Smooth muscle cell (in vitro differentiated cells): Measurements from ENCODE around the gene NQO1. TPM values are rescaled to one million over a fixed set of nuclear protein-coding genes. Genes with fewer than 3 reads are reported as not detected.
"Not testable (repeated sequence)": the region's sequence is repeated elsewhere in the genome, so short reads cannot be mapped to it uniquely, and the experiment has no call there.

Experiments
- DNase-seq: peaks from one replicate; lab custom pipeline; 2025; ENCODE audit not compliant: unreplicated experiment; lab: John Stamatoyannopoulos, UW
- H2AFZ ChIP-seq: fragments of 200-600 bp; sonication (generic); 2 replicates; pipeline ENCODE4 v1.6.0; 2016; ENCODE audit warnings: antibody characterized with exemption, low read depth, mild to moderate bottlenecking
- H3F3A ChIP-seq: fragments of 200-600 bp; sonication (generic); 2 replicates; pipeline ENCODE4 v1.6.0; 2017; ENCODE audit warnings: antibody characterized with exemption, low read depth
- H3K27ac ChIP-seq: fragments of 200-600 bp; sonication (generic); 2 replicates; pipeline ENCODE4 v1.5.1; 2016; ENCODE audit warnings: low read depth, mild to moderate bottlenecking
- H3K27me3 ChIP-seq: fragments of 200-600 bp; sonication (generic); 2 replicates; pipeline ENCODE4 v1.6.1; 2016; ENCODE audit warnings: low read depth, mild to moderate bottlenecking
- H3K36me3 ChIP-seq: fragments of 200-600 bp; sonication (generic); 2 replicates; pipeline ENCODE4 v1.5.1; 2016; ENCODE audit warnings: low read depth
- H3K4me1 ChIP-seq: fragments of 200-600 bp; sonication (generic); 2 replicates; pipeline ENCODE4 v1.5.1; 2016; ENCODE audit warnings: low read depth
- H3K4me2 ChIP-seq: fragments of 200-600 bp; sonication (generic); 2 replicates; pipeline ENCODE4 v1.6.0; 2016; ENCODE audit warnings: mild to moderate bottlenecking
- H3K4me3 ChIP-seq: fragments of 200-600 bp; sonication (generic); 2 replicates; pipeline ENCODE4 v1.5.1; 2016; ENCODE audit warnings: mild to moderate bottlenecking
- H3K79me2 ChIP-seq: fragments of 200-600 bp; sonication (generic); 2 replicates; pipeline ENCODE4 v1.6.0; 2016; ENCODE audit warnings: low read depth, mild to moderate bottlenecking
- H3K9ac ChIP-seq: fragments of 200-600 bp; sonication (generic); 2 replicates; pipeline ENCODE4 v1.6.0; 2016; ENCODE audit warnings: low read depth
- H3K9me3 ChIP-seq: fragments of 200-600 bp; sonication (generic); replicated peaks from 2 replicates; pipeline ENCODE4 v1.5.1; 2016; ENCODE audit warnings: low read depth
- H4K20me1 ChIP-seq: fragments of 200-600 bp; sonication (generic); 2 replicates; pipeline ENCODE4 v1.6.0; 2016; ENCODE audit warnings: low read depth
- CTCF ChIP-seq: fragments of 200-600 bp; sonication (generic); IDR thresholded peaks from 2 replicates; pipeline ENCODE4 v1.5.1; 2017; ENCODE audit warnings: borderline replicate concordance, mild to moderate bottlenecking, antibody characterized with exemption; ENCODE audit not compliant: insufficient read depth, poor library complexity, severe bottlenecking
- WGBS: methylation state at CpG from one replicate; pipeline ENCODE4 v1.1.7; 2016; ENCODE audit warnings: low lambda C conversion rate; 5-methylcytosine and 5-hydroxymethylcytosine counted together
- polyA plus RNA-seq: library from polyadenylated mRNA; unstranded; fragments of >200 nt; fragmentation: Nextera tagmentation; extraction: Ambion mirVana; gene quantifications from 2 replicates; pipeline ENCODE4 v1.2.1, GENCODE V29; 2016
- total RNA-seq: library from RNA; depleted of rRNA; stranded (reverse); fragments of >200 nt; gene quantifications from 2 replicates; pipeline ENCODE4 v1.2.3, GENCODE V29; 2014

Gene NQO1
- total and polyA plus RNA-seq, 2 experiments from 2014 or later: 121 to 129 TPM

GRCh38 chr16:69732101-69732500 is 5.7 kb upstream of the NQO1 start:
- no peaks in the 10 kb centered on the region for H3K9me3 ChIP-seq

GRCh38 chr16:69731280-69731679 is 4.9 kb upstream of the NQO1 start:
- not testable (repeated sequence) for DNase-seq, H3K27ac ChIP-seq, H2AFZ ChIP-seq, H4K20me1 ChIP-seq, H3K9ac ChIP-seq, H3K27me3 ChIP-seq, H3K9me3 ChIP-seq, H3K4me2 ChIP-seq, H3K4me3 ChIP-seq, H3F3A ChIP-seq, H3K79me2 ChIP-seq, H3K36me3 ChIP-seq, H3K4me1 ChIP-seq
- WGBS: 80% methylated on average over 5 of the region's 5 CpGs

More at GRCh38 chr16:69732101-69732500, 5.7 kb upstream of the NQO1 start:
- TF ChIP-seq CTCF: no peak
- H2AFZ ChIP-seq: no peak overlapping the region
- no peak for DNase-seq
- H3K4me1 ChIP-seq: peaks cover 10% of the 10 kb centered on the region
- H3F3A ChIP-seq: no peaks in the 10 kb centered on the region
- no peak overlapping the region for H3K4me3 ChIP-seq
- no peaks in the 10 kb centered on the region for H4K20me1 ChIP-seq
- no peaks in the 10 kb centered on the region for H3K36me3 ChIP-seq
- no peak overlapping the region for H3K27ac ChIP-seq
- no peak overlapping the region for H3K4me2 ChIP-seq
- WGBS: 96% methylated on average over 6 of the region's 6 CpGs
- H3K27me3 ChIP-seq: no peaks in the 10 kb centered on the region
- H3K9ac ChIP-seq: no peak overlapping the region
- H3K79me2 ChIP-seq: no peaks in the 10 kb centered on the region

- H4K20me1 ChIP-seq, H3K4me2 ChIP-seq, H3K27ac ChIP-seq, H3K9ac ChIP-seq, H3F3A ChIP-seq, H2AFZ ChIP-seq, H3K79me2 ChIP-seq, H3K27me3 ChIP-seq, H3K4me3 ChIP-seq, H3K9me3 ChIP-seq, H3K4me1 ChIP-seq, DNase-seq, H3K36me3 ChIP-seq: not testable (repeated sequence)
- WGBS: 90% methylated on average over 4 of the region's 4 CpGs
These were observed 2.7 kb upstream of the NQO1 start for GRCh38 chr16:69729030-69729429.

- Histone ChIP-seq H3K27me3 (no peaks in the 10 kb centered on the region), H3K79me2 (peaks cover 10% of the 10 kb centered on the region), H3K4me2 (peak overlapping the region; percentile 86), H3F3A (no peaks in the 10 kb centered on the region), H3K9me3 (no peaks in the 10 kb centered on the region), H3K4me1 (peaks cover 10% of the 10 kb centered on the region), H4K20me1 (no peaks in the 10 kb centered on the region), H3K27ac (peak overlapping the region; percentile 88), H3K9ac (peak overlapping the region; percentile 71), H2AFZ (no peak overlapping the region), H3K4me3 (peak overlapping the region; percentile 62), H3K36me3 (no peaks in the 10 kb centered on the region)
- TF ChIP-seq CTCF: no peak
- WGBS: 74% methylated on average over 5 of the region's 5 CpGs
- DNase-seq: no peak
These were observed 1.5 kb upstream of the NQO1 start for GRCh38 chr16:69727916-69728270.
